Activated CD8-positive, alpha-beta memory T cell treated with anti-CD3 and anti-CD28 coated beads, Interleukin-2, amount 50 U/mL, for 48 hours (primary cell): ENCODE measurements around the gene RSPH6A.

Source experiments
- DNase-seq: peaks from one replicate; pipeline ENCODE4 v3.0.0-alpha.2; 2020

RSPH6A gene

GRCh38 chr19:45814851-45815480 lies at the start of gene RSPH6A:
TSS of gene RSPH6A (minus strand) at chr19:45815308. CDS start at chr19:45815176, 132 bp downstream.
- DNase-seq: no peak

GRCh38 chr19:45864629-45865082 lies 49.5 kb upstream of the RSPH6A start:
- no peak for DNase-seq

DNA sequence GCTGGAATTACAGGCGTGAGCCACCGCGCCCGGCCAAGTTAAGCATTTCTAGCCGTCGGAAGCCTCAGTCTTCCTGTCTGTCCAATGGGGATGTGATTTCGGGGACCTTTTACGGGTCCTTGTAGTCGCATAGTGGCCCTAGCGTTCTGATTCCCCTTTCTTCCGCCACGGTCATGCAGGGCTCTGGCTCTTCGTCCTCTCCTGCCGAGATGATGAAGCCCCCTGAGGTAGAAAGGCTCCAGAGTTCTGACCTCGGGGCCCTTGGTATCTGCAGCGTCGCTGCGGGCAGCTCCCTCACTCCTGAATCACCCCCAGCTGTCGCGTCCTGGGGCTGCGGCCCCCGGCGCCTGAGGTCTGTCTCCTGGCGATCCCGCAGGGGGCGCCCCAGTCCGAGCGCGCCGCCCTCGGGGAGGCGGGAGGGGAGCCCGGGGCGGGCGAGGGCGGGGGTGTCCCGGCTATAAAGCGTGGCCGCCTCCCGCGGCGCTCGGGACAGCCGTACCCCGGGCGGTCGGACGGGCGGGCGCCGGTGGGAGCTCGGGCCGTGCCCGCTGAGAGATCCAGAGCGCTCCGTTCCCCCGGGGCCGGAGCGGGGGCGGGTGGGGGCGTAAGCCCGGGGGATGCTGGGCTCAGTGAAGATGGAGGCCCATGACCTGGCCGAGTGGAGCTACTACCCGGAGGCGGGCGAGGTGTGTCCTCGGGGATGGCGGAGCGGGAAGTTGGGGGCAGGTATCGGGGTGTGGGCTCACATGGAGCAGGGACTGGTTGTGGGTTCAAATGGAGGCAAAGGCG lies 48.9 kb upstream of the RSPH6A start, which contains the start of gene FOXA3:
TSS of gene FOXA3 (plus strand) at position 487 of the 789 bp plus-strand sequence. CDS start at position 618, 131 bp downstream.
- peak; percentile 84 for DNase-seq

DNA sequence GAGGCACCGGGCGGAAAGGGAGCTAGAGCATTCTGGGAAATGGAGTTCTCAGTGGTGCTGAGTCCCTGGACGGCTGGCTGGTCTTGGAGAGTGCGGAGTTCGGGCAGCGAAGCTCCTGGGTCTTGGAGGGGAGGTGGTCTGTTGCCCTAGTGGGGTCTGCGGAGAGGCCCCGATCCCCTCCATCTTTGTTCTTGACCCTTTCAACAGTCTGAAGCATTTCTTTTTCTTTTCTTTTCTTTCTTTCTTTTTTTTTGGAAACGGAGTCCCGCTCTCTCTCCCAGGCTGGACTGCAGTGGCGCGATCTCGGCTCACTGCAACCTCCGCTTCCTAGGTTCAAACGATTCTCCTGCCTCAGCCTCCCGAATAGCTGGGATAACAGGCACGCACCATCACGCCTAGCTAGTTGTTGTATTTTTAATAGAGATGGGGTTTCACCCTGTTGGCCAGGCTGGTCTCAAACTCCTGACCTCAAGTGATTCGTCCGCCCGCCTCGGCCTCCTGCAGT lies 48.3 kb upstream of the RSPH6A start:
- no peak for DNase-seq

DNA sequence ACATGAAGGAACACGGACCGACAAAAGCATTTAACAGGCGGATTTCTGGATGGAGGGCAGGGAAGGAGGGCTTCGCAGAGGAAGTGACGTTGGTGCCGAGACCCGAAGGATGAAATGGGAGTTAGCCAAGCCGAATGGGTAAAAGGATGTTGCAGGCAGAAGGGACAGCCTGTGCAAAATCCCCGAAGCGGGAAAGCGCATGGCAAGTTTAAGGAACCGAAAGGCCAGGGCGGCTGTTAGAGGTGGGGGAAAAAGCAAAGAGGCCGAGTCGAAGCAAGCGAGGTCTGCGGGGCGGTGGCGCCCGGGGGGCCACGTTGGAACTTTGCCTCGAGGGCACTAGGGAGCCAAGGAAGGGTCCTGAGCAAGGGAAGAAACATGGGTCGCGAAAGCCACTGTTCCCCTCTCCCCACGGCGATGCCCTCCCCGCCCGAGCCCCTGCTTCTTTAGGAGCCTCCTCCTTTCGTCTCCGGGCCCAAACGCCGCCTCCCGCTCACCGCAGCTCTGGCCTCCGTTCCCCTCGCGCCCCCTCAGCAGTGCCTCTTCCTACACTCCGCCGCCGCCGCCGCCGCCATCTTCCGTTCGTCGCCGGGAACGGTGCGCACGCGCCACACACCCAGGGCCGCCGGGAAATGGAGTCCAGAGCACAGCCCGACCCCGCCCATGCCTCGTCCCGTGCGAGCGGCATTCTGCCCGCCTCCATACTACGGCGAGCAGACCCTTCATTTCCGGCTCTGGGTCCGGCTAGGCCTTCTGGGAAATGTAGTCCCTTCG lies 47.6 kb upstream of the RSPH6A start, which contains the start of gene SYMPK:
TSS of gene SYMPK (minus strand) at position 584 of the 771 bp plus-strand sequence. CDS start 8,652 bp downstream, outside the sequence.
- DNase-seq: peak; percentile 98

DNA sequence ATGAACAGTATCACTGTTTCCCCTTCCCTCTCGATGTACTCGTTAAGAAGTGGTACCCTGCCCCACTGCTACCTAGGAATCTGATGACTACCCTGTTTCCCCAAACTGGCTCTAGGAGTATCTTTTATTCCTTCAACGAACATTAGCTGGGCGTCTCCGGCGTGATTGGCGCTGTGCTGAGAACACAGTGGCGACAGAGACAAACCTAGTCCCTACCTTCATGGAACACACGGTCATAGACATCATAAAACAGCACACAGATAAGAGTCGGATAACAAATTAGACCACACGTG lies 47.1 kb upstream of the RSPH6A start:
- DNase-seq: no peak

GRCh38 chr19:45860359-45861259 lies 45.5 kb upstream of the RSPH6A start:
- no peak for DNase-seq

DNA sequence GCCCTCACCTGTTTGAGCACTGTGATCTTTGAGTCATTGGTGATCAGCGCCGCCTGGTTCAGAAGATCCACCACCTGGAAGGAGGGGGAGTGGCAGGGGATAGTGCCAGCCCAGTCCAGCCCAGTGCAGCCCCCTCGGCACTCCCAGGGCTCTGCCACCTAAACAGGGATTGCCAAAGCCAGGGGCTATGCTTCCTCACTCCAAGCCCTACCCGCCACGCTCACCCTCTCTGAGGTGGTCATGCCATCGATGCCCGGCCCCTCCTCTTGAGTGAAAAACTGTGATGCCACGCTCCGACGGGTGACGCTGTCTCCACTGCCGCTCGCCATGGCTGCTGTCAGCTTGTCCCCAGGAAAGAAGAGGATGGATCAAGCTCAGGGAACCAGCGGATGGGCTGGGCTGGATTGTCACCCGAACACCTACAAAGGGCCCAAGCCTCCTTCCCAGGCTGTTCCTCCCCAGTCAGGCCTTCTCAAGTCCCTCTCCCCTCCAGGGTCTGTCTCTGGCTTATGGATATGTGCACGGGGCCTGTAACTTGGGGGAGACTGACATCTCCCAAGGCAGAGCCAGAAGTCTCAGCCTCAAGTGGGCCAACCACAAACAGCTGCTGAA lies 39.2 kb upstream of the RSPH6A start:
- DNase-seq: no peak

DNA sequence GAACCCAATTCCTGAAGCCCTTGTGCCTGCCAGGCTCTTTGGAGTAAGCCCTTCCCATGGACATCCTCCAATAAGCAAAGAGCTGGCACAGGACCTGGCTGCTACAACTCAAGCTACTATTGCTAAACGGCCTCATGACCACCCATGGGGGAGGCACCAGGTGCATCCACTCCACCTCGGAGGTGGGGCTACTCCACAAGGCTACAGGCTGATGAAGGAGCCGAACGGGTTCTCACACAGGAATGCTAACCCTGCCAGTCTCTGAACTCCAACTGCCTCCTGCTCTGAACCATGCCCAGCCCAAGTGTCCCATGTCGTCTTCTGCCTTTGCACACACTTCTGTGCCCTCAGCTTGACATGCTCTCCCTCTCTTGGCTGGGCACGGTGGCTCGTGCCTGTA lies 37.9 kb upstream of the RSPH6A start:
- no peak for DNase-seq

DNA sequence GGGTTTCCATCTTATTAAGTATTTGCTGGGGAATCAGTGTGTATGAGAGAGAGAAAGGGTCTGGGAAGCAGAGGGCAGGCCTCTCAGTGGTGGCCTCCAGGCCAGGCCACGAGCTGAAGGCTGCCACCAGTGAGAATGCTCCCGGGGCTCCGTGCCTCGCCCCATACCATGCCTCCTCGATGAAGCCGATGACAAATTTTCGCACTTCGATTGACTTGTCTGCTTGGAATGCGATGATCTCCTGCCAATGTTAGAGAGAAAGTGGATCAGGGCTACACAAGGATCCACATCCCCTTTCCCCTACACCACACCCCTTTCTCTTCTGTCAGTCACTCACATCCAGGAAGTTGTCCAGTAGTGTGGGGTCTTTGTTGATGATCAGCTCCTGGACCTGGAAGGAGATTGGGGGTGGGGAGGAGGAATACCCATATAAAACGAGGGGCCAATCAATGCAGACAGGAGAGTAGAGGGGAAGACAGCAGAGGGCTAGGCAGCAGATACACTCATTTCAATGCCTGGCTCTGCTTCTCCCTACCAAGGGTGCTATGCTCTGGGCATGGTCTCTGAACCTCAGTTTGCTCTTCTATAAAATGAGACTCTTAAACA lies 37.1 kb upstream of the RSPH6A start:
- DNase-seq: no peak

- no peak for DNase-seq
Observed at GRCh38 chr19:45848922-45849321, 33.8 kb upstream of the RSPH6A start.

DNA sequence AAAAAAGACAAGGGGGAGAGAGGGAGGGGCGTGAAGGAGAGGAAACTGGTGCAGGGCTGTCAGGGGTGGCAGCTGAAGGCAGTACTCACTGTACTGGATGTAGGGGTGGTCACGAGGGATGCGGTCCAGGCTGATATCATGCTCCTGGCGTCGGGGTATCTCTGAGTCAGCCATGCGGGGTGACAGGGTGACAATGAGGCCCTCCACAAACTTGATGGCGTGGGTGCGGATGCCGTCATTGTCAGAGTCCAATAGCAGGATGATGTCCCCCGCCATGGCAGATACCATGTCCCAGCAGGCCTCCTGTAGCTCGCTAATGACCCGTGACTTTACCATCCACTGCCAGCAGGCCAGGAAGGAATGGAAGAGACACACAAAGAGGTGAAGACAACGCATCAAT lies 32.6 kb upstream of the RSPH6A start:
- no peak for DNase-seq

GRCh38 chr19:45842198-45842597 lies 27.1 kb upstream of the RSPH6A start:
- DNase-seq: no peak

DNA sequence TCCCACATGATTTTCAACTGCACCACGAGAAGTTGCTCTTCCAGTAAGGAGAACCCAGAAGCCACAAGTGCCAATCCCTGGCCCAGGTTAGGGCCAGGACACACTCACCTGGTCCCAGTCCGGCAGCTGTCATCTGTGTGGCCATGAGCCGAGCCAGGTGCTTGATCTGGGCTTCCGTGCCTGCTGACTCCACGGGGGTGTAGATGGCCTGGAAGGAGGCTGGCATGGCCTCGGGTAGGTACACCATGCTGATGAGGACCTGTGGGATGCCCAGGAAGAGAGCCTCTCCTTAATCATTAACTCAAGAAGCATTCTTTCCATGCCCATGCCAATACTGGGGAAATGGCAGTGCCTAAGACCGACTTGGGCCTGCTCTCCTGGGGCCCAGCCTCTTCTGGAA lies 19.9 kb upstream of the RSPH6A start:
- no peak for DNase-seq

DNA sequence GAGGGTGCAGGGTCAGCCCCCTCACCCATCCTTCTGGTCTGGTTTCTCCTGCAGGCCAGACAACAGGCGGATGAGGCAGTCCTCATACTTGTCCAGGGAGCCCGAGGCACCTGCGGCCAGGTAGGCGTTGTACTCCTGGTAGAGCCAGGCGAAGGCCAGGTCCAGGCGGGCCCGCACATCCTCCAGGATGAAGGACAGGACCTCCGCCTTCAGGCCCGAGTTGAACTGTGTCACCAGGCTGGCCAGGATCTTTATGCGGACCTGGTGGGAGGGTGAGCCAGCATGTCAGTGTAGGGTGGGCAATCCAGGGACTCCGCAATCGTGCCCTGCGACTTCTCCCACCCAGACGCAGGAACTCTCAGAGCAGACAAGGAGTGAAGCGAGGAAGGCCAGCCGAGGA lies 13.8 kb upstream of the RSPH6A start:
- no peak for DNase-seq

GRCh38 chr19:45828523-45828922 lies 13.4 kb upstream of the RSPH6A start:
- DNase-seq: no peak

DNA sequence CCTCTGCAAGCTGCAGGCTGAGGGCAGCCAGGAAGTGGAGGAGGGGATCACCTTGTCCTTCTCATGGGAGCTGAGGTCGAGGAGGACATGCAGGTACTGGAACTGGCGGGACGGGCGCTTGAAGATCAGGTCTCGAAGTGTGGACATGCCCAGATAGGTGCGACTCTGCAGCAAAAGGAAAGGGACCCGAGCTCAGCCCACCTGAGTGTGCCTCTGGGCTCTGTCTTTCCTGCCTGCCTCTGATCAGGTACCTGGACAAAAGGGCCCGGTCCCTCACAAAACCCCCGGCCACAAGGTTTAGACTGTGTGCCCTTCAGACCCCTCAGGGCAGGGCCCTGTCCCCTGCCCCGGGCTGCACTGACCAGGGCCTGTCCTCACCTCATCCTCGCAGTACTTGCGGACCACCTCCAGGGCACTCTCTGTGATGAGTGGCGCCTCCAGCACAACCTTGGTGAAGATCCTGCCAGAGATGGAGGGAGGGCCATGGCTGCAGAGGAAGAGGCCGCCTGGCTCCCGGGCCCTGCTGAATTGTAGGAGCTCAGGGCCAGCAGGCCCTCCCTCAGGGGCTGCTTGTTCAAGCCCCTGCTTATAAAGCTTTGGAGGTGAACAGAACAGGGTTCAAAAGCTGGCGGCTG lies 12.5 kb upstream of the RSPH6A start:
- no peak for DNase-seq

- no peak for DNase-seq
Observed at GRCh38 chr19:45826934-45827333, 11.8 kb upstream of the RSPH6A start.

DNA sequence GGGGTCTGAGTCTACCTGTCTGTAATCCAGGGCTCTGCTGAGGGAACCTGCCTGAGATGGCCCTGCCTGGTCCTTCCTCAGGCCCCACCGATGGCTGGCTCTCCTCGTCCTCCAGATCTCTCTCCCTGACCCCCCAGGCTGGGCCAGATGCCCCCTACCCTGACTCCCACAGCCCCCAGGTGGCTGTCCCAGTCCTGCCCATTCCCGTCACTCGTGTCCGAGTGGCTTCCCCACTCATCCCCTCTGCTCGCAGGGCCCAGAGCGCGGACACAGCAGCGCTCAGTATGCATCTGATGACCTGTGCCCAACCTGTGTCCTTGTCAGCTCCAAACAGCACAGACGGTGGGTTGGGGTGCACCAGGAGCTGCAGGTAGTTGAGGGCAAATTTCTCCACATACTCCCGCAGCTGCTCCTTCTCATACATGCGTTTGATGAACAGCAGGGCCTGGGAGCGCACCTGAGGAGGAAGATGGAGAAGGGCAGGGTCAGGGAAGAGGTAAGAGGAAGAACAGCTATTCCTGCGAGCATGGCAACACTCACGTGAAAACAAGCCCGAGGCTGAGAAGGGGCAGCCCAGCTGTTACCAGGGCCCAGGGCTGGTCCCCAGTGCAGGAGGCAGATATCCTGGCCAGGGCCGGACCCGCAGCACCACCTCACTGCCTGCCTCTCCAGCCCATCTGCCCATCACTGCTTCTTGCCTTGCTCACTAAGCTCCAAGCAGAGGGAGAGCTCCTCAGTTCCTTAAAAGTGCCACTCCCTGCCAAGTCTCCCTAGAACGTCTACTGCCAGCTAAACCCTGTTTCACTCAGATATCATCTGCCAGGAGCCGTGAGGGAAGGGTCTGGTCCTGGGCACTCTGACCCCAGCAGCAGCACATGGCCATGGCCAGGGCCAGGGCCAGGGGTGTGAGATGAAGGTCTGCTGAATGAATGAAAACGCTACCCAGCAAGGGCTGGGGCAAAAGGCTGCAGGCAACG lies 11.1 kb upstream of the RSPH6A start:
- DNase-seq: no peak

DNA sequence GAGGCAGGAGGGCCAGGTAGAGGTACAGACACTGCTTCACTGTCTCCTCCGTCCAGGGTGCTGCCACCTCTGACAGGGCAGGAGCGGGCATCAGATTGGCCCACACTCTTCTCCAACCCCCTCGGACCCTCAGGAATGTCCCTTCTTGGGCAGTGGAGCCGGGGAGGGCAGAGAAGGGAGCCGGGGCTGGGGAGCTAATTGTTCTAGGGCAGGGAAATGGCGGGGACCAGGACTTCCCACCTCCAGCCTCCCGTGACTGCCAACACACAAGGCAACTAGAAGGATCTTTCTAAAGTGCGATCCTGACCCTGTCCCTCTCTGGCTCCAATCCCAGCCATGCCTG lies 10.1 kb upstream of the RSPH6A start:
- no peak for DNase-seq
